ENCODE measurements around the gene IDH2.

DNA sequence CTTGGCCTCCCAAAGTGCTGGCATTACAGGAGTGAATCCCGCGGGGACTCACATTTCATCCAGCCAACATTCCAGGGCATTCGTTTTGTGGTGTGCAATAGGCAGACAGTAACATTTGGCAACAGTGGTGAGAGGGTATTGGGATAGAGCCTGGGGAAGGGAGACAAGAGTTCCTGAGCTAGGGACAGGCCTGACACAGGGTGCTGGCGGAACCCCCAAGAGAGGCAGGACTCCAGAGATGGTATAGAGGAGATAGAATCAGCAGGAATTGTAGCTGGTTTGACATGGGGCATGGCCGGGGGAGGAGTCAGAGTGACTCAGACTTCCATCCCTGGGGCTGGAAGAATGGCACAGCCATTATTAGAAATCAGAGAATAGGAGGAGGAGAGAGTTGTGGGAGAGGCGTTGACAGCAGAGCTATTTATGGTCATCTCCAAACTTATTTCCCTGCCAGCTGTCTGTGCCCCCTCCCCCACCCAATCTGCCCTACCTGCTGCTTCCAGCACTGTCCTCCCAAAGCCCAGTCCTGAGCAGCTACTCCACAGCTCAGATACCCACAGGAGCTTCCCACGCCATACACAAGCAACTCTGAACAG, 4.4 kb upstream of the IDH2 start:
- TF ChIP-seq, protein P1, sequence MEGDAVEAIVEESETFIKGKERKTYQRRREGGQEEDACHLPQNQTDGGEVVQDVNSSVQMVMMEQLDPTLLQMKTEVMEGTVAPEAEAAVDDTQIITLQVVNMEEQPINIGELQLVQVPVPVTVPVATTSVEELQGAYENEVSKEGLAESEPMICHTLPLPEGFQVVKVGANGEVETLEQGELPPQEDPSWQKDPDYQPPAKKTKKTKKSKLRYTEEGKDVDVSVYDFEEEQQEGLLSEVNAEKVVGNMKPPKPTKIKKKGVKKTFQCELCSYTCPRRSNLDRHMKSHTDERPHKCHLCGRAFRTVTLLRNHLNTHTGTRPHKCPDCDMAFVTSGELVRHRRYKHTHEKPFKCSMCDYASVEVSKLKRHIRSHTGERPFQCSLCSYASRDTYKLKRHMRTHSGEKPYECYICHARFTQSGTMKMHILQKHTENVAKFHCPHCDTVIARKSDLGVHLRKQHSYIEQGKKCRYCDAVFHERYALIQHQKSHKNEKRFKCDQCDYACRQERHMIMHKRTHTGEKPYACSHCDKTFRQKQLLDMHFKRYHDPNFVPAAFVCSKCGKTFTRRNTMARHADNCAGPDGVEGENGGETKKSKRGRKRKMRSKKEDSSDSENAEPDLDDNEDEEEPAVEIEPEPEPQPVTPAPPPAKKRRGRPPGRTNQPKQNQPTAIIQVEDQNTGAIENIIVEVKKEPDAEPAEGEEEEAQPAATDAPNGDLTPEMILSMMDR (IDR thresholded peaks at IDR 0.05), result no peak
- TF ChIP-seq POLR2AphosphoS5 (IDR thresholded peaks at IDR 0.05), result no peak

All from breast epithelium (tissue), 3 donors.